NCI-H1092 treated with DMSO at 0.1 percent for 48 hours (cell line): ENCODE data around the gene AGMAT.

Experiments used
- DNase-seq: peaks from one replicate; lab custom pipeline; 2025; lab: John Stamatoyannopoulos, UW

The AGMAT gene, protein sequence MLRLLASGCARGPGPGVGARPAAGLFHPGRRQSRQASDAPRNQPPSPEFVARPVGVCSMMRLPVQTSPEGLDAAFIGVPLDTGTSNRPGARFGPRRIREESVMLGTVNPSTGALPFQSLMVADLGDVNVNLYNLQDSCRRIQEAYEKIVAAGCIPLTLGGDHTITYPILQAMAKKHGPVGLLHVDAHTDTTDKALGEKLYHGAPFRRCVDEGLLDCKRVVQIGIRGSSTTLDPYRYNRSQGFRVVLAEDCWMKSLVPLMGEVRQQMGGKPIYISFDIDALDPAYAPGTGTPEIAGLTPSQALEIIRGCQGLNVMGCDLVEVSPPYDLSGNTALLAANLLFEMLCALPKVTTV

DNA sequence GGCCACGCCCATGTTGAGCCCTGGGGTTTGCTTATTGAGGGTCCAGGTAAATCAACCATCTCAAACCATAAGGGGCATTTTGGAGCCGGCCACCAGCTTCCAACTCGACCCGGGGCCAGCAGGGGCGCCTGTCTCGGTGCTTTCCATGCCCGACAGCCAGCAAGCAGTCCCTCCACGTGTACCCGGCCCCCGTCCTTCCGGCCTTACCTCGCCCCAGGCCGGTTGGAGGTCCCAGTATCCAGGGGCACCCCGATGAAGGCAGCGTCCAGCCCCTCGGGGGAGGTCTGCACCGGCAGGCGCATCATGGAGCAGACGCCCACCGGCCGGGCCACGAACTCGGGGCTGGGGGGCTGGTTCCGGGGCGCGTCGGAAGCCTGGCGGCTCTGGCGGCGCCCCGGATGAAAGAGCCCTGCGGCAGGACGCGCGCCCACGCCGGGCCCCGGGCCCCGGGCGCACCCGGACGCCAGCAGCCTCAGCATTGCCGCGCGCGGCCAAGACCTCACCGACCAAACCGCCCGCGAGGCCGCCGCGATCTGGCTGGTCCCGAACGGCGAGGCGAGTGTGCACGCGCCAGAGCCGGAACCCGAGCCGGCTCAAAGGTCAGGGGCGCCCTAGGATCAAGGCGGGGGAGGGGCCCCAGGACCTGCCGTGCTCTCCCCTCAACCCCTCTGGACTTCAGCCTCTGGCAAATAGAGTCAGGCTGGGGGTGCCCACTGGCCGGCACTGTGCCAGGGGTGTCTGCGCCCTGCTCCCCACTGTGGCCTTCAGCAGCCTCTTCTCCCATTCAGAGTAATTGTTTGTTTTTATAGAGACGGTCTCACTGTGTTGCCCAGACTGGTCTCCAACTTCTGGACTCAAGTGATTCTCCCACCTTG lies at the start of gene AGMAT:
AGMAT (minus strand) TSS at position 563 of the 875 bp plus-strand sequence; CDS start at position 479, 84 bp downstream.
- DNase-seq: peak; percentile 25

DNA sequence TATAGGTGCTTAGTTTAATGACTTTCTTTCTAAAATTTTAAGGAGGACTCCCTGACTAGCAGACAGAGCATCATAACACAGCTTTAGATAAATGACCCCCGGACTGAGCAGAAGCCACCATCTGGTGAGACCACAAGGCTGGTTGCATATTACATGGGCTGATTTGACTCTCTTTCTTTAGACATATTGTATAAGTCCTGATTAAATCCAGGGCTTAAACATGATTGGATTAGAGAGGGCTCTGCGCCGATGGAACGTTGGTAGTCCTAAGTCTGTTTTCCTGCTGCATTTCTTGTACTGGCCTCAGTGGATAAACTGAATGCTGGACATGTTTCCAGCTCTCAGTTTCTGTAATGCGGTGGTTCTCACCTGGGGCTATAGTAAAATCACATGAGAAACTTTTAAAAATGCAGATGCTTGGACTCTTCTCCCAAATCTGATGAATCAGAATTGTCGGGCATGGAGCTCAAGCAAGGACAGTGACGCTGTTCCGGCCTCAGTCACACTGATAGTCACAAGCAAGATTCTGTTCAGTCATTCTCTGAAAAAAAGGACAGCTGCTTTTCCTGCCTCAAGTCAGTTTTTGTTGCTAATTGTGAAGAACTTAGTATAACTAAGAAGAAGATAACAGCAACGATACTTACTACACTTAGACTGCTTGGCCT lies 49.0 kb upstream of the AGMAT start:
- DNase-seq: no peak

- no peak for DNase-seq
These were observed 43.2 kb upstream of the AGMAT start for GRCh38 chr1:15628003-15628402.

DNA sequence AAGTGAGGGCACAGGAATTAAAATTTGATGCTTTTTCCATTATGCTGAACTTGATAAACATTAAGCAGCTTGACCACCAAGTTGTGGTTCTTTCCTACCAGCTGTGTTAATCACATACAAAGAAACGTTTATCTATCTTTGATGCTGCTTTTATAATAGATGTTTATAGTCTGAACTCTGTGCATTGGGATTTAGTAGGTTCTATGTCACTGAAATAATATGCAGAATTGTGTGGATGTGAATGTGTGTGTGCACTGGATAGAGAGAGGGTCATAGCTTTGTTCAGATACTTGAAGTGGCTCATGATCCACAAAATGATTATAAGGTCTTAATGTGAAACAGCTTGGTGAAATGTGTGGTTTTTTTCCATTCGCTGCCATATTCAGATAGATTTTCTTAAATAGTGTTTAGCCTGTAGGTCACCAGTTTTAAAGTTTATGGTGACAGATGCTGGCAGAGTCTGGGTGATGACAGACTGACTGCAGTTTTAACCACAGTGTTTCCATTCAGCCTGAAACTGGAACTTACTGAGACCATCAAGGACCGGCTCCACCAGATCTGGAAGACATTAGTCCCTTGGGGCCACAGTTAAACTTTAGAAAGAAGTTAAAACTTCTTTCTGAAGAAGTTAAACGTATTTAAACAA lies 42.6 kb upstream of the AGMAT start:
- DNase-seq: no peak

DNA sequence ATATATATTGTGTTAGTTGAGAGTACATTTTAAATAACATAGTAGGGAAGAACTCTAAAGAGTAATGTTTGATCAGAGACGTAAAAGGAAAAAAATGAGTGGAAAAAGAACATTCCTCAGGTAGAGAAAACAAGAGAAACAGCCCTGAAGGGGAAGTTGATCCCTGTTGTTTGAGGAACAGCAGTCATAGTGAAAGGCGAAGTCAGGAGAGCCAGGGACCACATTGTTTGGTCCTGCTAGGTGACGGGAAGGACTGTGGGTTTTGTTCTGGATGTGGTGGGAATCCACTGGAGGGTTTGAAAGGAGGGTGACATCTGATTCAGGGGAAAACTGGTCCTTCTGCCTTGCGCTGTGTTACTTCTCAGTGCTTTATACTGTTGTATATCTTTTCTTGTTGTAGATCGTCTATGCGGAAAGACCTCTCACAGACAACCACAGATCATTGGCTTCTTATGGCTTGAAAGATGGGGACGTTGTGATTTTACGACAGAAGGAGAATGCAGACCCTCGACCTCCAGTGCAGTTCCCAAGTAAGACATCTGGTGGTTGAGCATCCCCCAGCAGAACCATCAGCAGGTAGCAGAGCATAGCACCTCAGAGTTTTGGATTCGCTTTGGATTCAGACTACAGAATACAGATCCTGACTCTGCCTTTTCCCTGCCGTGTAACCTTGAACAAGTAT lies 41.6 kb upstream of the AGMAT start:
- DNase-seq: no peak

DNA sequence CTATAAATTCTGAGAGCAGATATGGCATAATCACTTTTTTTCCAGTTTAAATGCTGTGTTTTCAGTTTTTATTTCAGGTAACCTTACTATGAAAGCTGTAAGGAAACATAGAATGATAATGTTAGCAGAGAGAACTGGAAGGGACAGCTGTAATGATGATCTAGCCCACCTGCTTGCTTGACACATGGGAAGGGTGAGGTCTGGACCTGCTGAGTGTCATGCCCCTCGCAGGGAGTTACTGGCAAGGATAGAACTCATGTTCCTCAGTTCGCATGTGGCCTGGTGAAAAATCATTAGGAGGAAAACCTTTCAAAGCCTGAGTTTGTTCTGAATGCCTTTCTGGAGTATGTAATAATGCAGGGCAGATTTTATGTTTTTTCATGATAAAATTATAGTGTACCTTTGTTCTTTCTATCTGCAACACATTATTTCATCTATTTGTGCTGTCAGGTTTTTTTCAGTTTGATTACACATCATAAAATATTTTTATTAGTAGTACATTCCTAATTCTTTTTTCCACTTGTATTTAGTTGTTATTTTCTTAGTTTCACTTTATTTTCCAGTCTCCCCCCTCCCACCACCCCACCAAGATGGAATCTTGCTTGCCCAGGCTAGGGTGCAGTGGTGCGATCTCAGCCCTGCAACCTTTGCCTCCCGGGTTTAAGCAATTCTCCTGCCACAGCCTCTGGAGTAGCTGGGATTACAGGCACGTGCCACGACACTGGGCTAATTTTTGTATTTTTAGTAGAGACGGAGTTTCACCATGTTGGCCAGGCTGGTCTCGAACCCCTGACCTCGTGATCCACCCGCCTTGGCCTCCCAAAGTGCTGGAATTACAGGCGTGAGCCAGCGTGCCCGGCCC lies 40.4 kb upstream of the AGMAT start:
- DNase-seq: no peak

DNA sequence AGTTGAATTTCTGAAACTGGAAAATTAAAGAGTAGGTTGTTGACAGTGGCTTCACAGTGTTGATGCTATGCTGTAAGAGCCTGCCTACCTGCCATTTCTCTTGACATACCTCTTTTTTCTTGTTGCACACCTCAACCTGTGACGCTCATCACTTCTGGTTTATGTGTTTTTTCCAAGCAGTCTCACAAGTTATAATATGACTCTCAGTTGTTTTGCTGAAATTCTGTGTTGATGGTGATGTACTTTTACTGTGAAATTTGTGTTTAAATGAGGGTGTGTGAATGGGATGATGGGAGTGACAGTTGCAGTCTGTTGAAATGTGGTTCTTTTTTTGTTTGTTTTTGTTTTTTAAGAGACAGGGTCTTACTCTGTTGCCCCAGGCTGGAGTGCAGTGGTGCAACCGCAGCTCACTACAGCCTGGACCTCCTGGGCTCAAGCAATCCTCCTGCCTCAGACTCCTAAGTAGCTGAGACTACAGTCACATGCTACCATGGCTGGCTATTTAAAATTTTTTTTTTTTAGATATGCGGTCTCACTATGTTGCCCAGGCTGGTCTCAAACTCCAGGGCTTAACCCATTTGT lies 39.4 kb upstream of the AGMAT start:
- DNase-seq: no peak

GRCh38 chr1:15623435-15623834 lies 38.6 kb upstream of the AGMAT start:
- no peak for DNase-seq

GRCh38 chr1:15622712-15623373 lies 38.0 kb upstream of the AGMAT start:
- no peak for DNase-seq

- DNase-seq: no peak
These were observed 37.1 kb upstream of the AGMAT start for GRCh38 chr1:15621975-15622374.

GRCh38 chr1:15620902-15621682 lies 36.2 kb upstream of the AGMAT start:
- no peak for DNase-seq

- no peak for DNase-seq
These were observed 35.3 kb upstream of the AGMAT start for GRCh38 chr1:15620155-15620545.

DNA sequence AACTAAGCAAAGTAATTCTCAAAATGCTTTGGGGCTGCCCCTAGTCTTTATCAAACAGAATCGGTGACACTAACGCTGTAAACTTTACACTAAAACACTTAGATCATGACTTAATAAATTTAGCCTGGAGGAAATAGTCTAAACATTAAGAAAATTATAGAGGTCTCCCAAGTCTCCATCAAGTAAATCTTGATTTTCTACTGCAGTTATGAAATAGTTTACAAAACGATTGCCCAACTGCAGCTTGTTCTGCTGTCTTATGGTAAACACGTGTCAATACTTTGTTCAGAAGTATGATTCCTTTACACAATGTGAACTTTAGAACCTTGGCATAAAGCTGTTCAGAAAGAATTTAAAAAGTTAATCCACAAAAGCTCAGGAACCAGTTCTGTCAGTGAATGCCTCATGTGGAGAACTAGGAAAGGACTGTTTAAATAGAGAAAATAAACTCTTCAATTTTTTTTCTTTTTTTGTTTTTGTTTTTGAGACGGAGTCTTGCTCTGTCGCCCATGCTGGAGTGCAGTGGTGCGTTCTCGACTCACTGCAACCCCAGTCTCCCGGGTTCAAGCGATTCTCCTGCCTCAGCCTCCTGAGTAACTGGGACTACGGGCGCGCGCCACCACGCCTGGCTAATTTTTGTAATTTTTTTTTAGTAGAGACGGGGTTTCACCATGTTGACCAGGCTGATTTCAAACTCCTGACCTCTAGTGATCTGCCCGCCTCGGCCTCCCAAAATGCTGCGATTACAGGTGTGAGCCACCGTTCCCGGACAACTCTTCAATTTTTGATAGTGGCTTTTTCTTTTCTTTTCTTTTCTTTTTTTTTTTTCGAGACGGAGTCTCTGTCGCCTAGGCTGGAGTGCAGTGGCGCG lies 34.0 kb upstream of the AGMAT start:
- DNase-seq: no peak

DNA sequence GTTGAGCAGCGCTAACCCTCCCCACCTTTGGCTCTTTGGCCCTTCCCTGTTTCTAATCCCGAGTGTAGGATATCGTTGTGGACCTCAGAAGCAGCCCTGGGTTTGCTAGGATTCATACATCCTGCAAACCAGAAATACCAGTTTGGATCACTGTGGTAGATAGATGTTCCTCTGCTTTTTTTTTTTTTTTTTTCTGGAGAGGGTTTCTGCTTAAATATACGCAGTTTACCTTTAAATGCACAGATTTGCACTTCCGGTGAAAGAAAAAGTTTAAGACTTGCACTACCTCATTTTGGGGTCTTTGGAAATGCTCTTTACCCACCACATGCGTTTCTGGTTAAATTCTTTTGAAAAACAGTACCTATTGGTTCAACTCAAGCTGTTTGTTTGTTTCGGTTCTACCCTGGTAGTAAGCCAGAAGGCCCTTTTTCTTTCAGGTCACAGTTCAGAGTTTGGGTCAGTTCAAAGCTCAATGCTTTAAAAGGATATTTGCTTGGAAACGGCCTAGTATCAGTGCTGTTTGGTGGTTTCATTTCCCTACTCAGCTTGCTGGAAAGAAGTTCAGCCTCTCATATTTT lies 33.3 kb upstream of the AGMAT start:
- DNase-seq: peak; percentile 31

GRCh38 chr1:15617173-15618076 lies 32.6 kb upstream of the AGMAT start, which contains the start of gene DDI2:
DDI2 (plus strand) TSS chr1:15617458; CDS start chr1:15617671, 213 bp downstream.
- peak; percentile 96 for DNase-seq
